ENCODE data around the gene XG.

DNA sequence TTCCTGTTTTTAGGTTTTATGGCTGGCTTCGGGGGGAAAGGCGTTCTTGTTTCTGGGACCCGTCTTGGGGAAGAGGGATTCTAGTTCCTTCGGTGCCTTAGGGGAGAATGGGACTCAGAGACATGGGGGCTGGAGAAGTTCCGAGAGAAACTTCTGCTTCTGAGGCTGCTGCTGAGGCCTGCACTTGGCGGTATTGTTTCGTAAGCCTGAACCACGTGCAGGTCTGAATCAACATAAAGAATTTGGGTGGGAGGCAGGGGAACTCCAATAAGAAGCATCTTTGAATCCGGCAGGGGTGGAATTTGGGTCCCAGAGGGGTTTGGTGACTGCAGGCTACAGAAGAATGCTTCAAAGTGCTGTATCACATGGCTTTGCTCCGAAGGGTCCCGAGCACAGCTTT, 15.1 kb downstream of the XG start:
- TF ChIP-seq CEBPB (IDR thresholded peaks at IDR 0.05; ENCODE audit: low read depth, low read length) (no peak), RAD21 (IDR thresholded peaks at IDR 0.05; ENCODE audit: low read length) (no peak), POLR2A (IDR thresholded peaks at IDR 0.05; ENCODE audit: low read depth, low read length) (no peak), RFX5 (IDR thresholded peaks at IDR 0.05; ENCODE audit: low read depth, low read length) (no peak), MAFK (IDR thresholded peaks at IDR 0.05; ENCODE audit: low read depth, low read length) (no peak), SMC3 (IDR thresholded peaks at IDR 0.05; ENCODE audit: low read depth, low read length) (no peak), MXI1 (IDR thresholded peaks at IDR 0.05; ENCODE audit: borderline replicate concordance, low read depth, low read length) (no peak), RCOR1 (IDR thresholded peaks at IDR 0.05; ENCODE audit: insufficient replicate concordance, low read length) (no peak), BHLHE40 (IDR thresholded peaks at IDR 0.05; ENCODE audit: low read depth, low read length) (no peak)
- TF ChIP-seq, protein P1, sequence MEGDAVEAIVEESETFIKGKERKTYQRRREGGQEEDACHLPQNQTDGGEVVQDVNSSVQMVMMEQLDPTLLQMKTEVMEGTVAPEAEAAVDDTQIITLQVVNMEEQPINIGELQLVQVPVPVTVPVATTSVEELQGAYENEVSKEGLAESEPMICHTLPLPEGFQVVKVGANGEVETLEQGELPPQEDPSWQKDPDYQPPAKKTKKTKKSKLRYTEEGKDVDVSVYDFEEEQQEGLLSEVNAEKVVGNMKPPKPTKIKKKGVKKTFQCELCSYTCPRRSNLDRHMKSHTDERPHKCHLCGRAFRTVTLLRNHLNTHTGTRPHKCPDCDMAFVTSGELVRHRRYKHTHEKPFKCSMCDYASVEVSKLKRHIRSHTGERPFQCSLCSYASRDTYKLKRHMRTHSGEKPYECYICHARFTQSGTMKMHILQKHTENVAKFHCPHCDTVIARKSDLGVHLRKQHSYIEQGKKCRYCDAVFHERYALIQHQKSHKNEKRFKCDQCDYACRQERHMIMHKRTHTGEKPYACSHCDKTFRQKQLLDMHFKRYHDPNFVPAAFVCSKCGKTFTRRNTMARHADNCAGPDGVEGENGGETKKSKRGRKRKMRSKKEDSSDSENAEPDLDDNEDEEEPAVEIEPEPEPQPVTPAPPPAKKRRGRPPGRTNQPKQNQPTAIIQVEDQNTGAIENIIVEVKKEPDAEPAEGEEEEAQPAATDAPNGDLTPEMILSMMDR (conservative IDR thresholded peaks at IDR 0.05; ENCODE audit: low read depth, low read length) = no peak
- TF ChIP-seq, protein P2, sequence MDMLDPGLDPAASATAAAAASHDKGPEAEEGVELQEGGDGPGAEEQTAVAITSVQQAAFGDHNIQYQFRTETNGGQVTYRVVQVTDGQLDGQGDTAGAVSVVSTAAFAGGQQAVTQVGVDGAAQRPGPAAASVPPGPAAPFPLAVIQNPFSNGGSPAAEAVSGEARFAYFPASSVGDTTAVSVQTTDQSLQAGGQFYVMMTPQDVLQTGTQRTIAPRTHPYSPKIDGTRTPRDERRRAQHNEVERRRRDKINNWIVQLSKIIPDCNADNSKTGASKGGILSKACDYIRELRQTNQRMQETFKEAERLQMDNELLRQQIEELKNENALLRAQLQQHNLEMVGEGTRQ (IDR thresholded peaks at IDR 0.05; ENCODE audit: low read depth, low read length) = no peak
- TF ChIP-seq, protein P3, sequence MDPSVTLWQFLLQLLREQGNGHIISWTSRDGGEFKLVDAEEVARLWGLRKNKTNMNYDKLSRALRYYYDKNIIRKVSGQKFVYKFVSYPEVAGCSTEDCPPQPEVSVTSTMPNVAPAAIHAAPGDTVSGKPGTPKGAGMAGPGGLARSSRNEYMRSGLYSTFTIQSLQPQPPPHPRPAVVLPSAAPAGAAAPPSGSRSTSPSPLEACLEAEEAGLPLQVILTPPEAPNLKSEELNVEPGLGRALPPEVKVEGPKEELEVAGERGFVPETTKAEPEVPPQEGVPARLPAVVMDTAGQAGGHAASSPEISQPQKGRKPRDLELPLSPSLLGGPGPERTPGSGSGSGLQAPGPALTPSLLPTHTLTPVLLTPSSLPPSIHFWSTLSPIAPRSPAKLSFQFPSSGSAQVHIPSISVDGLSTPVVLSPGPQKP (IDR thresholded peaks at IDR 0.05; ENCODE audit: borderline replicate concordance, low read depth, low read length) = no peak

Data from IMR-90 (cell line).